ENCODE measurements around the gene SVBP.

Gene SVBP

GRCh38 chr1:42759114-42759513, 58.1 kb downstream of the SVBP start:
- no peak for DNase-seq

- no peak for DNase-seq
Measured at GRCh38 chr1:42758641-42759040, 58.6 kb downstream of the SVBP start.

DNA sequence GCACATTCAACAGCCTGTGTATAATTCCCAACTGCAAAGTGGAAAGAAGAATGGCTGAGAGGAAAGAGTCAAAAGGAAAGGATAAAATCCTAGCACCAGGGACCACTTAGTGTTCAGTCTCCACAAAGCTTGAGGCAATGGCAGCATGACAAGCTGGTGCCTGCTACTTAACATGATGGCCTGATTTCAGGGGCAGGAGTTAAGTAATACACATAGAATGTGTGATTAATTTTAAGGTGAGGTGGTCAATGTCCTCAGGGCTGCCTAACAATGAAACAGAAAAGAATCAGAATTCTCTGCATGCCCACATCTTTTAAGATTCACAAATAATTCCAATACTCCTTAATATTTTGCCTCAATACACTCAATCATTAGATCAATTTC, 59.3 kb downstream of the SVBP start:
- DNase-seq: no peak

Measured in stimulated activated CD4-positive, alpha-beta T cell treated with anti-CD3 and anti-CD28 coated beads, Interleukin-12 subunit alpha, Interleukin-12 subunit beta, amount 100 ng/mL, for 4 hours (primary cell).